Glomerular visceral epithelial cell (primary cell): Measurements from ENCODE around the gene WNT5B.
A peak's percentile ranks its signal among the peaks of the same experiment; 100 is the strongest.

ENCODE experiments used
- DNase-seq: peaks from one replicate; pipeline ENCODE4 v3.0.0-alpha.2; 2016; ENCODE audit errors: extremely low spot score

WNT5B gene

DNA sequence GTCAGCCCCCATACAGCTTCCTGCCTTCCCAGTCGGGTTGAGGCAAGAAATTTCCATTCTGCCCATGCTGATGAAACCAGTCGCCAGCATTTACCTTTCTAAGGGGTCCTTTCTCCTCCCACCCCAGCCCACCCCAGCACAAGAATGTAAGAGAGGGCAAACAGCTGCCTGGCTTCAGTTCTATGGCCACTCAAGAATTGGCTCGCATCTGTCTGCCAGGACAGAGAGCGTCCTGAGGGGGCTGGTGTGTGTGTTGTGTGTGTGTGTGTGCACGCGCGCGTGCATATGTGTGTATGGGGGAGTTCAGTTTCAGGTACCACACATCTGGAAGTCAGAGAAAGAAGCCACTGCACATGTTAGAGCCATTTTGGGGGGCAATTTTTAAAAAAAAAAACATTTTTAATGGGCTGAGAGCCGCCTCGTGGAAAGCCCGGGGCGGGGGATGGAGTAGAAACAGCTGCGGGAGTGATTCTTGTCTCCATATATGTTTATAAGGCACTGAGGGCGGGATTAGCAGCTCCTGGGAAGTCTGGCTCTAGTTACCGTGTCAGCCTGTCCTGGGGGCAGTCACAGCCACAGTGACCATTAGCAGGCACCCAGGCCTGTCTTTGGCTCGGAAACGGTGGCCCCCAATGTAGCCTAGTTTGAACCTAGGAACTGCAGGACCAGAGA is at the start of gene WNT5B:
Gene WNT5B, plus strand, starts transcription at position 566 of the 672 bp plus-strand sequence. CDS start 2,124 bp downstream, outside the sequence.
- no peak for DNase-seq

- no peak for DNase-seq
Observed at GRCh38 chr12:1579651-1580435, 49.2 kb upstream of the WNT5B start.

- DNase-seq, result no peak
Observed at GRCh38 chr12:1580526-1580925, 48.5 kb upstream of the WNT5B start.

- no peak for DNase-seq
Observed at GRCh38 chr12:1581973-1582708, 46.9 kb upstream of the WNT5B start.

- DNase-seq, result no peak
Observed at GRCh38 chr12:1582709-1583050, 46.4 kb upstream of the WNT5B start.

DNA sequence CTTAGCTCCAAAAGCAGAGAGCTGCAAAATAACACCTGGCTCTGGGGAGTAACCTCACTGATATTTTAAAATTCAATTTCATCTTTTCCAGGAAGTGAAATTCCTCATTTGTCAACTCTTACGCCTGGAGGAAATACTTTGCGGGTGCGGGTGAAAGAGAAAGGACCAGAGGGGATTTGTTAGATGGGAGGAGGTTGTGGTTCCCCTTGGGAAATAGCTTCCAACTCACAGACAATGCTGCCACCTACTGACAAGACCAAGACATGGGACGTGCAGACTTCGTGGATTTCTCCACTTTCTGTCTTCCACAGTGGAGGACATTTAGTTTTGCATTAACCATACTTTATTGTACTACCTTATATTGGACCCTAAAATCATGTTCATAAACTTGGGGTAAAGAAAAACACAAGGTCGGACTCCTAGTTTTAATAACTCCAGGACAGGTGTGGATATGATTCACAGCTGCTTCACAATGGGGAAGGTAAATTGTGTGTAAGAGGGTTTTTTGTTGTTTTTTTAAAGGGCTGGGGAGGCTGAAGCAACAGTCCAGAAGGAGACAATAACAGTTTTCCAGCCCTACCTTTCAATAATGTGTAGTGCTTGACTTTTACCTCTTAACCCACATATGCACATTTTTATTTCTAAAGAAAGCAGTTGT is 45.5 kb upstream of the WNT5B start:
- DNase-seq, result peak; percentile 83

DNA sequence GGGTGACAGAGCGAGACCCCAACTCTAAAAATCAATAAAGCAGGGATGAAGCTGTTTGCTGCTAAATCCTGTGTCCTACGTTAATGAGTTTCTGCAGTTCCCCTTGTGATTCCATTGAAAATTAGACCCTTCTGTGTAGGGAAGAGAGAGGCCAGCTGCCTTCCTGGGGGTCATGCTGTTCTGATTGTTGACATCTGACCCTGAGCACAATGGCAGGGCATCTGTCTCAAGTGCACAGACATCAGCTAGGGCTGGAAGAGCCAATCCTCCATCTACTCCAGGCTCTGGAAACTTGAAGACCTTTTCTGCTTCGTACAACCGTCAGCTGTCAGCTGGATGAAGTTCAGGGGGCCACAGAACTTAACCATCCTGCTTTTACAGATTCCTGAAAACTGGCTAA is 44.7 kb upstream of the WNT5B start:
- DNase-seq, result no peak

- DNase-seq, result no peak
Observed at GRCh38 chr12:1587927-1588574, 41.0 kb upstream of the WNT5B start.

GRCh38 chr12:1588575-1588947 is 40.5 kb upstream of the WNT5B start:
- DNase-seq, result no peak

DNA sequence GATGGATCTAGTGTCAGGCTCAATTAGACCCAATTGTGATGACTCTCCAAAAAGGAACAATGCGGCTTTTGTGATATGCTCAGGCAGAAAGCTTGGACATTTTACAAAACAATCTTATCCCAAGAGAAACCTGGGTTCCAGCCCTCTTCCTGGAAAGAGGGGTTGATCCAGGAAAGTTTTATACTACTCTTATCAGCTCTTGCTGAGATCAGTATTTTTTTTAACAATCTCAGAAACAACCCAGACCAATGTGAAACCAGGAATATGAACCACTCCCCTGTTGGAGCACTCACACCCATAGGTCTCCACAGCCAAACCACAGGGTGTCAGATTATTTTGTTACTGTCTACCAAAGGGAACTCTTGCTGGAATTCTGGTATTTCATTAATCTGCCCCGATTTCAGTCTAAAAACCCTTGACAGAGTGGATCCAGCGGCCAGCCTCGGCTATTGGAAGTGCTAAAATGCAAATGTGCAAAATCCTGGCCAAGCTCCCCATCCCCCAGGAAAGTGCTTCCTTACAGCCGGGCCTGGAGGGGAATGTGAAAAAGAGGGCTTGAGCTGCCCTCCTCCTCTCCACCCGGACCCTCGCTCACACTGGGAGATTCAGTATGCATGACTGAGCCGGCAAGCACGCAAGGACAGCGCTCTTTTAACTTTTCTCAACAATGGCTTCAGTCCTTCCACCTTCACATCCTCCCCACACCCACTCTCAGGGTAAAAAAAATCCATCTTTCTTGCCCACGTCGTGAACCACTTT is 38.6 kb upstream of the WNT5B start:
- DNase-seq, result peak; percentile 27

- no peak for DNase-seq
Observed at GRCh38 chr12:1591034-1591433, 38.0 kb upstream of the WNT5B start.

DNA sequence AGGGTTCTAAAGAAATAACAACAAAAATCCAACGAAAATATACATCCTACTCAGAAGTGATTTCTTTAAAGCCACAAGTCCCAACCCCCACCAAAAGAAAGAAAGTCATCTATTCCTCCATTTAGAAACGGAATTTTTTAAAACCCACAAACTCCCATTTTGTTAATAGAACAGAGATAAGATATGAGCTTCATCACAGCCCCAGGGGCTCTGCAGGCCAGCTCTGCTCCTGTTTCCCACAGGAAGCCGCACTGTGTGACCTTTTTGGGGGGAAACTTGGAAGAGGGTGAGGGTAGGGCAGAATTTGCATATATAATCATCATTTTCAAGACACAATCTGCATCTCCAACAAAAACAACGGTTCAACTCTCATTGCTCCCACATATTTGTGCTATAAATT is 37.5 kb upstream of the WNT5B start:
- no peak for DNase-seq

GRCh38 chr12:1592444-1593173 is 36.4 kb upstream of the WNT5B start:
- peak; percentile 59 for DNase-seq

DNA sequence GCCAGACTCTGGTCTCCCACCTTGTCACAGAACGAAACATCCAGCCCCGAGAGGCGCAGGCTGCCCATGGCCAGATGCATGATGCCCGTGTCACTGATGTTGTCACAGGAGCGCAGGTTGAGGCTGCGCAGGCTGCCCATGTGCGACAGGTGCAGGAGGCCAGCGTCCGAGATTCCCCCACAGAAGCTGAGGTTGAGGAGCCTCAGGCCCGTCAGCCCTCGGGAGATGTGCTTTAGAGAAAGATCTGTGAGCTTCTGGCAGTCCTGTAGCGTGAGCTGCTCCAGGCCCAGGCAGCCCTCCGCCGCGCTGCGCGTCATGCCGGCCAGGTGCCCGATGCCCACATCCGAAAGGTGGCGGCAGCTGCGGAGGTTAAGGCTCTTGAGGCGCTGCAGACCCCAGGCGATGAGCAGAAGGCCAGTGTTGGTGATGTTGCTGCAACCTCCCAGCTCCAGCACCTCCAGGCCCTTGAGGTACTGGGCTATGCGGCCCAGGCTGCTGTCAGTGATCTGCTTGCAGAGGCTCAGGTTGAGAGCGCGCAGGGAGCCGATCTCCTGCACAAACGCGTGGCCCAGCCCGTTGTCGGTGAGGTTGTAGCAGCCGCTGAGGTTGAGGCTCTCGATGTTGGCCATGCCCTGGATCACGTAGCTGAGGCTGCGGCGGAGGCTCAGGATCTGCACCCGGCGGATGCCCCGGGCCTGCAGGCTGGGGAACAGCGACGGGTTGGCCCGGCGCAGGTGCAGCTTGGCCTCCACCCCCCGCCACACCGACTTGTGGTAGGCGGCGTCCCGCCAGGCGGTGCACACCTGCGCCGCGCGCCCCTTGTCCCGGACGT is 35.6 kb upstream of the WNT5B start:
- peak; percentile 41 for DNase-seq

DNA sequence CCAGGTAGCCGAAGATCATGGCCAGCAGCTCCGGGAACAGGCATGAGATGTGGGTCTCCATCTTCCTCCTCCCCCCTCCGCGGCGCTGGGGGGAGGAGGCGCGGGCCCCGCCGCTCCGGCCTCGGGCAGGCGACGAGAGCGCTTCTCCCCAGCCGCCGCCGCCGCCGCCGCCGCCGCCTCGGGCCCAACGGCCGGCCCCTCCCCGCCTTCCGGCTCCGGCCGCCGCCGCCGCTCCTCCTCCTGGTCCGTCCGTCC is 35.1 kb upstream of the WNT5B start:
- DNase-seq, result no peak

DNA sequence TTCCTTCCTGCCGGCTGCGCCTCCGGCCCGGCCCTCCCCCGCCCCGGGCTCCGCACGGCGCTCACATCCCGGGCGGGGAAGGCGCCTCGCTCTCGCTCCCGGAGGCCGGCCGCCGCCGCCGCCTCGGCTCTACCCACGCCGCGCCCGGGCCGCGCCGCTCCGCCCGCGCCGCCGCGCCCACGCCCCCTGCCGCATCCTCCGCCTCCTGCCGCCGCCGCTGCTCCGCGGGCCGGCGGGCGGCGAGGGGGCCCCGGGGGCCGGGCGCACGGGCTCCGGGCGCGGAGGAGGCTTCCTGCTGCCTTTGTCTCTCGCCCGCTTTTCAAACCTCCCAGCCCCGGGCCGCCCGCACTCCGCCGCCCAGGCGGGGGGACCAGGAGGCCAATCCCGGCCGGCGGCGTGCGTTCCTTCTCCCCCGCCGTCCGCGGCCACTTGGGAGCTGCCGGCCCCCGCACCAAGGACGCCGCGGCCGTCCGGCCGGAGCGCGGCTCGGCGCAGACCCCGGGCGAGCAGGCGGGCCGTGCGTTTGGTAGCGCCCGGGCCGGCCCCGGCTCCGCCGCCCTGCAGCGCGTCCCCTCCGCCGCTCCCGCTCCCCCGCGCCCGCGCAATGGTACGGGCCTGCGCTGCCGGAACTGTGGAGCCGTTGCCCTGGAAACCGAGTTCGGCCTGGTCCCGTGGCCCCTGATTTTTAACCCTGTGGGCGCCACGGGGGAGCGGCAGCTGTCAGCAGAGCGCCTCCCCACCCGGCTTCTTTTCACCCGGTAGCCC is 34.6 kb upstream of the WNT5B start, which contains the start of gene FBXL14:
Gene FBXL14, minus strand, starts transcription at position 321 of the 765 bp plus-strand sequence. CDS start 515 bp downstream, outside the sequence.
- peak; percentile 84 for DNase-seq

- DNase-seq, result no peak
Observed at GRCh38 chr12:1595026-1595561, 33.9 kb upstream of the WNT5B start.

GRCh38 chr12:1595690-1596347 is 33.2 kb upstream of the WNT5B start:
- DNase-seq, result no peak
